Caco-2 (cell line): ENCODE measurements around the gene RHOU. TPM values are rescaled to one million over a fixed set of nuclear protein-coding genes. Genes with fewer than 3 reads are reported as not detected.

Source experiments
- BruUV-seq: library from RNA; stranded (reverse); fragments of 400-500 nt; replicated peaks from 2 replicates; lab custom pipeline; 2021; lab: Mats Ljungman, UMichigan
- CTCF ChIA-PET: fragments of 300-600 bp; sonication (Branson Sonifier 250); formaldehyde crosslinking; loops from one replicate; lab custom pipeline; 2022; ENCODE audit warnings: antibody characterized with exemption; lab: Charles Lee
- POLR2A ChIA-PET: fragments of 300-600 bp; sonication (Branson Sonifier 250); formaldehyde crosslinking; loops from one replicate; lab custom pipeline; 2022; ENCODE audit warnings: antibody characterized with exemption; lab: Charles Lee
- DNase-seq, 2 experiments: peaks; one replicate each; pipeline versions ENCODE4 v3.0.0 to v3.0.0-alpha.2; 2020 to 2022
- H3K27me3 ChIP-seq: replicated peaks from 2 replicates; pipeline ENCODE4 v1.6.0; 2011; ENCODE audit warnings: low read length; ENCODE audit not compliant: control insufficient read depth, insufficient read depth
- H3K36me3 ChIP-seq: 2 replicates; pipeline ENCODE4 v1.5.1; 2011; ENCODE audit warnings: low read length; ENCODE audit not compliant: control insufficient read depth, insufficient read depth
- H3K4me1 ChIP-seq: fragments of 250-450 bp; sonication (Bioruptor Pico); 2 replicates; pipeline ENCODE4 v1.5.1; 2020; ENCODE audit warnings: mild to moderate bottlenecking
- H3K4me3 ChIP-seq: 2 replicates; pipeline ENCODE4 v1.5.1; 2011; ENCODE audit warnings: low read depth, mild to moderate bottlenecking, control low read depth, low read length
- H3K9me3 ChIP-seq: fragments of 250-450 bp; sonication (Bioruptor Pico); 2 replicates; pipeline ENCODE4 v1.5.1; 2020; ENCODE audit warnings: mild to moderate bottlenecking, moderate library complexity
- H3K27ac Mint-ChIP-seq: one replicate; pipeline ENCODE4 v1.8.0; 2022; ENCODE audit warnings: mixed read lengths; ENCODE audit not compliant: unreplicated experiment
- H3K27me3 Mint-ChIP-seq: one replicate; pipeline ENCODE4 v1.8.0; 2022; ENCODE audit warnings: mixed read lengths; ENCODE audit not compliant: insufficient read depth, unreplicated experiment
- H3K36me3 Mint-ChIP-seq: one replicate; pipeline ENCODE4 v1.8.0; 2022; ENCODE audit warnings: mild to moderate bottlenecking, mixed read lengths; ENCODE audit not compliant: insufficient read depth, unreplicated experiment
- H3K4me1 Mint-ChIP-seq: one replicate; pipeline ENCODE4 v1.8.0; 2022; ENCODE audit warnings: low read depth, mixed read lengths; ENCODE audit not compliant: unreplicated experiment
- H3K4me3 Mint-ChIP-seq: one replicate; pipeline ENCODE4 v1.8.0; 2022; ENCODE audit warnings: mild to moderate bottlenecking, moderate library complexity, mixed read lengths; ENCODE audit not compliant: unreplicated experiment
- H3K9me3 Mint-ChIP-seq: one replicate; pipeline ENCODE4 v1.8.0; 2022; ENCODE audit warnings: mixed read lengths; ENCODE audit not compliant: unreplicated experiment
- CTCF ChIP-seq, 2 experiments: fragments of 200-600 bp in 1 of 2; IDR thresholded peaks; 1 replicate in 1 of 2; 2 replicates in 1 of 2; pipeline versions ENCODE4 v1.5.1 to v1.8.0; 2011 to 2022; ENCODE audit warnings: antibody characterized with exemption in 1 of 2, control low read depth in 1 of 2, inconsistent platforms in 1 of 2, low read depth in 1 of 2, low read length in 1 of 2, mild to moderate bottlenecking in 1 of 2, moderate library complexity in 1 of 2; ENCODE audit not compliant: insufficient read depth in 1 of 2, severe bottlenecking in 1 of 2, unreplicated experiment in 1 of 2
- intact Hi-C: fragments of 100-400 bp; cut with micrococcal nuclease; formaldehyde crosslinking; loops from one replicate; pipeline ENCODE4 v1.10.0; 2022; ENCODE audit not compliant: unreplicated experiment
- total RNA-seq: library from RNA; stranded (reverse); gene quantifications from 2 replicates; pipeline ENCODE4 v1.2.3, GENCODE V29; 2022

RHOU gene
- total RNA-seq, 1 experiment from 2014 or later: 17.4 TPM

GRCh38 chr1:228725178-228725577 lies 10.1 kb upstream of the RHOU start:
- ChIA-PET CTCF (no interaction called here), POLR2A (no interaction called here)
- no peak for TF ChIP-seq CTCF (IDR thresholded peaks at IDR 0.05; ENCODE audit: insufficient read depth in 1 of 2, low read depth in 1 of 2, low read length in 1 of 2, severe bottlenecking in 1 of 2, unreplicated experiment in 1 of 2)
- Histone ChIP-seq H3K4me3 (no peak overlapping the region), H3K27me3 (no peaks in the 10 kb centered on the region), H3K36me3 (no peaks in the 10 kb centered on the region), H3K9me3 (no peaks in the 10 kb centered on the region), H3K4me1 (no peaks in the 10 kb centered on the region)
- no peak for DNase-seq
- intact Hi-C loops: no loop called here
- H3K27me3 Mint-ChIP-seq: no peaks in the 10 kb centered on the region
- H3K36me3 Mint-ChIP-seq: no peaks in the 10 kb centered on the region
- BruUV-seq: no TSS peak
- no peak overlapping the region for H3K27ac Mint-ChIP-seq
- peaks cover 7% of the 10 kb centered on the region for H3K4me1 Mint-ChIP-seq
- no peaks in the 10 kb centered on the region for H3K9me3 Mint-ChIP-seq
- no peak overlapping the region for H3K4me3 Mint-ChIP-seq

DNA sequence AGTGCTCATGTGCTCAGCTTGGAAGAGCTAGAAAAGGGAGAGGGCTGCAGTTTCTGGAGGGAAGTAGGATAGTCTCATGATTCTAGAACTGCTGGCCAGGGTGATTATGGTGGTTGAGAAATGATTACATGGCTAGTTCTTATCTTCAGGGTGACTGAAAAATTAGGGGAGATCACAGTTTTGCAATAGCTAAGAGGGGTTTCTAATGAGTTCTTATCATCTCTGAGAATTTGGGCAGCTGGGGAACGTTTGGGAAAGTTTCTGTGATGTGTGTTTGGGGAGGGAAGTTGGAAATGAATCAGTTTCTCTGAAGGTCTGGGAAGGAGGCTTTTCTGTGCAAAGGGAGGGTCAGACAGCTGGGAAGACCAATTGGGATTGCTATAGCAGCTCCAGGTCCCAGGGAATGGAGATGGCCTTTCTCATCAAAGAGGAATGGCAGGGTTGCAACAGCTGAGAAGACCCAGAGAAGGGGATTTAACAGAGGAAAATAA lies 7.6 kb upstream of the RHOU start:
- no peak for TF ChIP-seq CTCF (IDR thresholded peaks at IDR 0.05; ENCODE audit: insufficient read depth in 1 of 2, low read depth in 1 of 2, low read length in 1 of 2, severe bottlenecking in 1 of 2, unreplicated experiment in 1 of 2)
- no peak overlapping the region for H3K27ac Mint-ChIP-seq
- no peaks in the 10 kb centered on the region for H3K9me3 Mint-ChIP-seq
- H3K4me3 ChIP-seq: no peak overlapping the region
- no TSS peak for BruUV-seq
- H3K36me3 Mint-ChIP-seq: no peaks in the 10 kb centered on the region
- no peaks in the 10 kb centered on the region for H3K27me3 ChIP-seq
- H3K4me1 ChIP-seq: no peaks in the 10 kb centered on the region
- H3K9me3 ChIP-seq: no peaks in the 10 kb centered on the region
- DNase-seq: no peak
- POLR2A ChIA-PET: no interaction called here
- no peaks in the 10 kb centered on the region for H3K27me3 Mint-ChIP-seq
- H3K36me3 ChIP-seq: no peaks in the 10 kb centered on the region
- CTCF ChIA-PET: no interaction called here
- intact Hi-C loops: no loop called here
- no peak overlapping the region for H3K4me3 Mint-ChIP-seq
- H3K4me1 Mint-ChIP-seq: no peaks in the 10 kb centered on the region

GRCh38 chr1:228732426-228732825 lies 2.9 kb upstream of the RHOU start:
- Histone ChIP-seq H3K27me3 (no peaks in the 10 kb centered on the region), H3K36me3 (no peaks in the 10 kb centered on the region), H3K9me3 (no peaks in the 10 kb centered on the region), H3K4me1 (peaks cover 5% of the 10 kb centered on the region), H3K4me3 (no peak overlapping the region)
- ChIA-PET CTCF (no interaction called here), POLR2A (no interaction called here)
- no peaks in the 10 kb centered on the region for H3K9me3 Mint-ChIP-seq
- H3K27me3 Mint-ChIP-seq: no peaks in the 10 kb centered on the region
- no peak for TF ChIP-seq CTCF (IDR thresholded peaks at IDR 0.05; ENCODE audit: insufficient read depth in 1 of 2, low read depth in 1 of 2, low read length in 1 of 2, severe bottlenecking in 1 of 2, unreplicated experiment in 1 of 2)
- intact Hi-C loops: loop anchor here (10.0 kb wide), 1 partner anchor 362 kb away; no protein-coding TSS in a partner anchor
- H3K36me3 Mint-ChIP-seq: peaks cover 7% of the 10 kb centered on the region
- no peak for DNase-seq
- H3K27ac Mint-ChIP-seq: no peak overlapping the region
- no peaks in the 10 kb centered on the region for H3K4me1 Mint-ChIP-seq
- H3K4me3 Mint-ChIP-seq: no peak overlapping the region
- BruUV-seq: no TSS peak
